Psoas muscle (tissue), 8 donors: ENCODE data around the gene MINAR2. TPM values are rescaled to one million over a fixed set of nuclear protein-coding genes. Genes with fewer than 3 reads are reported as not detected.

Experiments used
- ATAC-seq, 4 donors: fragments of 200-7000 bp; cut with Tn5 transposase; one replicate each; pipeline ENCODE4 v1.9.1; 2020; ENCODE audit warnings: moderate library complexity in 3 of 4, mild to moderate bottlenecking in 2 of 4
- DNase-seq, 2 donors: peaks; one replicate each; pipeline ENCODE4 v3.0.0-alpha.2; 2020
- H3K27ac ChIP-seq: fragments of 200-600 bp; one replicate; pipeline ENCODE4 v1.8.0; 2022
- H3K27me3 ChIP-seq, 3 donors: fragments of 200-600 bp in 1 of 3; one replicate each; pipeline versions ENCODE4 v1.6.1 to v1.8.0; 2013 to 2022; ENCODE audit warnings: low read length in 2 of 3, mild to moderate bottlenecking in 2 of 3, moderate library complexity in 1 of 3; ENCODE audit not compliant: insufficient read depth in 3 of 3
- H3K36me3 ChIP-seq, 2 donors: fragments of 200-600 bp in 1 of 2; one replicate each; pipeline versions ENCODE4 v1.6.1 to v1.8.0; 2013 to 2022; ENCODE audit warnings: low read depth in 1 of 2, mild to moderate bottlenecking in 1 of 2, moderate library complexity in 1 of 2; ENCODE audit not compliant: insufficient read depth in 1 of 2
- H3K4me1 ChIP-seq: fragments of 200-600 bp; one replicate; pipeline ENCODE4 v1.8.0; 2022
- H3K4me3 ChIP-seq: fragments of 200-600 bp; one replicate; pipeline ENCODE4 v1.8.0; 2022; ENCODE audit warnings: mild to moderate bottlenecking
- H3K9me3 ChIP-seq: fragments of 200-600 bp; one replicate; pipeline ENCODE4 v1.8.0; 2022
- CTCF ChIP-seq: fragments of 200-600 bp; IDR thresholded peaks from one replicate; pipeline ENCODE4 v1.8.0; 2022; ENCODE audit warnings: antibody characterized with exemption
- WGBS, 3 donors: extraction: QIAGEN DNeasy Blood & Tissue Kit; methylation state at CpG; one replicate each; pipeline versions ENCODE4 v1.1.6 to v1.1.7; 2013; 5-methylcytosine and 5-hydroxymethylcytosine counted together
- intact Hi-C, 2 donors: fragments of 100-400 bp; cut with DNase I; formaldehyde crosslinking; loops; one replicate each; pipeline versions ENCODE4 v1.11.0 to v1.14.2; 2022
- polyA plus RNA-seq, 3 donors: library from polyadenylated mRNA; stranded (reverse); fragments of 200-250 nt; gene quantifications; one replicate each; pipeline ENCODE4 v1.2.3, GENCODE V29; 2013
- total RNA-seq, 4 donors: library from RNA; stranded (reverse); fragmentation: NEBNext Ultra II Directional in 2 of 4; extraction: Animal tissue kit (Norgen Biotek cat#: 25700) in 2 of 4; gene quantifications; one replicate each; pipeline versions ENCODE4 v1.2.1 to v1.2.4, GENCODE V29; 2021 to 2023
- donor health status: healthy with polysubstance abuse.
- donor health status: DM: no; HTN: no; CAD: no; lungs with moderate emphysema.
- donor health status: Bipolar disorder and iron deficiency.
- donor health status: healthy.
- donor health status: DM: yes; HTN: yes; CAD: no.
- donor health status: DM: no; HTN: no; CAD: no.
- donor health status: DM: no; HTN: no; CAD: no.
- donor health status: DM: yes; HTN: yes; CAD: no.

Gene MINAR2
- total and polyA plus RNA-seq, 7 donors, result not detected

GRCh38 chr5:129781594-129781993, 33.7 kb downstream of the MINAR2 start:
- TF ChIP-seq CTCF, result no peak
- H3K27ac ChIP-seq, result no peak overlapping the region
- no peak overlapping the region for H3K4me3 ChIP-seq
- no peaks in the 10 kb centered on the region for H3K4me1 ChIP-seq
- 80 to 84% (median 83%) methylated on average over 2 of the region's 2 CpGs for WGBS, 3 donors
- intact Hi-C loops, result no loop called here
- ATAC-seq, result no peak
- H3K27me3 ChIP-seq, result peaks cover 0 to 3% (median 0%) of the 10 kb centered on the region in 3 donors
- no peaks in the 10 kb centered on the region for H3K9me3 ChIP-seq
- no peak for DNase-seq
- no peaks in the 10 kb centered on the region for H3K36me3 ChIP-seq

- Histone ChIP-seq H3K27me3 (no peaks in the 10 kb centered on the region), H3K27ac (no peak overlapping the region), H3K4me1 (no peaks in the 10 kb centered on the region), H3K9me3 (no peaks in the 10 kb centered on the region), H3K4me3 (no peak overlapping the region), H3K36me3 (no peaks in the 10 kb centered on the region)
- no peak for DNase-seq
- intact Hi-C loops, result no loop called here
- ATAC-seq, result no peak
- no peak for TF ChIP-seq CTCF
- WGBS, 3 donors, result 79 to 90% (median 82%) methylated on average over 5 of the region's 5 CpGs
Measured at GRCh38 chr5:129803403-129803802, 55.5 kb downstream of the MINAR2 start.

- Histone ChIP-seq H3K4me3 (no peak overlapping the region), H3K4me1 (no peaks in the 10 kb centered on the region), H3K27ac (no peak overlapping the region), H3K36me3 (no peaks in the 10 kb centered on the region), H3K9me3 (no peaks in the 10 kb centered on the region), H3K27me3 (no peaks in the 10 kb centered on the region)
- intact Hi-C loops, result no loop called here
- no peak for TF ChIP-seq CTCF
- ATAC-seq (no peak), DNase-seq (no peak)
- 35 to 45% (median 38%) methylated on average over 6 to 7 of the region's 7 CpGs for WGBS, 3 donors
Measured at GRCh38 chr5:129804705-129805104, 56.8 kb downstream of the MINAR2 start.

- Histone ChIP-seq H3K4me1 (no peaks in the 10 kb centered on the region), H3K9me3 (no peaks in the 10 kb centered on the region), H3K27ac (no peak overlapping the region), H3K4me3 (no peak overlapping the region), H3K36me3 (no peaks in the 10 kb centered on the region), H3K27me3 (no peaks in the 10 kb centered on the region)
- TF ChIP-seq CTCF, result no peak
- no peak for DNase-seq
- WGBS, 3 donors, result 49 to 66% (median 60%) methylated on average over 3 of the region's 3 CpGs
- intact Hi-C loops, result no loop called here
- no peak for ATAC-seq
Measured at GRCh38 chr5:129807162-129807814, 59.4 kb downstream of the MINAR2 start.

Other genes starting within 250 kb of the MINAR2 start
- gene CHSY3, start 156.4 kb downstream of the MINAR2 start, total RNA-seq, result 1 to 10 TPM in 2 of 4 donors, under 1 TPM in 2; 0.49 to 2.9 (median 1.7) TPM
- gene CHSY3, start 156.4 kb downstream of the MINAR2 start, polyA plus RNA-seq, result under 1 TPM; 0.33 to 0.67 (median 0.46) TPM